Measurements from ENCODE around the gene UBE2E1. TPM values are rescaled to one million over a fixed set of nuclear protein-coding genes. Genes with fewer than 3 reads are reported as not detected.

The UBE2E1 gene
- total and polyA plus RNA-seq, 2 of the 4 experiments (the other 2 are of a cell fraction), result 54.1 to 91.6 TPM

DNA sequence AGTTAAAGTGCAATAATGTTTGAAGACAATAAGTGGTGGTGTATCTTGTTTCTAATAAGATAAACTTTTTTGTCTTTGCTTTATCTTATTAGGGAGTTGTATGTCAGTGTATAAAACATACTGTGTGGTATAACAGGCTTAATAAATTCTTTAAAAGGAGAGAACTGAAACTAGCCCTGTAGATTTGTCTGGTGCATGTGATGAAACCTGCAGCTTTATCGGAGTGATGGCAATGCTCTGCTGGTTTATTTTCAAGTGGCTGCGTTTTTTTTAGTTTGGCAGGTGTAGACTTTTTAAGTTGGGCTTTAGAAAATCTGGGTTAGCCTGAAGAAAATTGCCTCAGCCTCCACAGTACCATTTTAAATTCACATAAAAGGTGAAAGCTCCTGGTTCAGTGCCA is 113.9 kb downstream of the UBE2E1 start:
- Histone ChIP-seq H2BK15ac (ENCODE audit: low read depth, low read length) (no peak overlapping the region), H3K9me3 (ENCODE audit: control insufficient read depth, insufficient read depth, low read length) (no peaks in the 10 kb centered on the region), H2BK20ac (ENCODE audit: low read depth, low read length) (no peak overlapping the region), H3K27me3 (ENCODE audit: control insufficient read depth, insufficient read depth, low read length) (no peaks in the 10 kb centered on the region), H2BK120ac (ENCODE audit: low read depth, low read length) (no peak overlapping the region), H3K4me2 (ENCODE audit: low read depth, low read length) (no peak overlapping the region), H4K20me1 (ENCODE audit: insufficient read depth, low read length) (peaks cover 40% of the 10 kb centered on the region), H3K23ac (ENCODE audit: low read depth, low read length) (no peak overlapping the region), H4K5ac (ENCODE audit: low read depth, low read length) (no peak overlapping the region), H3K18ac (ENCODE audit: low read depth, low read length) (no peak overlapping the region), H3K4me1 (ENCODE audit: control insufficient read depth, insufficient read depth, low read length) (peaks cover 2% of the 10 kb centered on the region; the same call in 1 of the 2 replicates), H4K8ac (ENCODE audit: low read depth in 2 of 2, low read length in 2 of 2) (no peak overlapping the region), H3K36me3 (ENCODE audit: control insufficient read depth, insufficient read depth, low read length) (peaks cover 14% of the 10 kb centered on the region), H3K14ac (replicated peaks; ENCODE audit: low read depth, low read length) (no peak overlapping the region), H2AK5ac (ENCODE audit: low read depth, low read length) (no peak overlapping the region), H2AK9ac (replicated peaks; ENCODE audit: low read depth, low read length, poor library complexity) (no peak overlapping the region), H3K9ac (ENCODE audit: low read depth, low read length) (no peak overlapping the region), H3K79me1 (ENCODE audit: low read depth in 1 of 2, low read length in 2 of 2) (peaks cover 16 to 54% of the 10 kb centered on the region in 2 experiments), H3K27ac (ENCODE audit: insufficient read depth, low read length) (no peak overlapping the region), H2BK5ac (ENCODE audit: low read depth, low read length, poor library complexity, severe bottlenecking) (no peak overlapping the region), H3K9me1 (ENCODE audit: insufficient read depth, low read length) (no peaks in the 10 kb centered on the region; the same call in 1 of the 2 replicates), H4K91ac (ENCODE audit: insufficient read depth, low read depth, low read length) (no peak overlapping the region), H2AFZ (replicated peaks; ENCODE audit: low read length, poor library complexity) (no peak overlapping the region), H3K56ac (ENCODE audit: extremely low read depth, insufficient read depth, low read length) (no peak overlapping the region), H3K4me3 (ENCODE audit: insufficient read depth, low read depth, low read length) (no peak overlapping the region), H3K4ac (ENCODE audit: low read depth, low read length) (no peak overlapping the region)
- no CpG with 5 or more reads among the region's 2 CpGs for WGBS, 2 experiments (ENCODE audit: extremely low coverage in 2 of 2, insufficient read length in 1 of 2)
- ChIA-PET POLR2A (ENCODE audit: unreplicated experiment) (no interaction called here), CTCF (no interaction called here)
- no peak for DNase-seq
- intact Hi-C loops (cut with micrococcal nuclease), result loop anchor here (10.0 kb wide), 1 partner anchor 765 kb away; no protein-coding TSS in a partner anchor
- in situ Hi-C loops (cut with MboI; ENCODE audit: low sequenced_read_pairs), result no loop called here
- no peak for TF ChIP-seq MAZ (IDR thresholded peaks at IDR 0.05; ENCODE audit: borderline replicate concordance, low read depth, low read length)
- no peak for TF ChIP-seq POLR2A (IDR thresholded peaks at IDR 0.05; ENCODE audit: low read depth, low read length)
- no peak for TF ChIP-seq MXI1 (IDR thresholded peaks at IDR 0.05; ENCODE audit: borderline replicate concordance, low read depth, low read length)
- no peak for TF ChIP-seq CEBPB (IDR thresholded peaks at IDR 0.05; ENCODE audit: low read depth, low read length)
- no peak for TF ChIP-seq RFX5 (IDR thresholded peaks at IDR 0.05; ENCODE audit: low read depth, low read length)
- no peak for TF ChIP-seq NFE2L2 (IDR thresholded peaks at IDR 0.05; ENCODE audit: low read depth, low read length)
- BruUV-seq (replicated peaks), result TSS peak; percentile 80
- ATAC-seq (ENCODE audit: low read depth), result no peak
- dilution Hi-C loops (cut with HindIII; ENCODE audit: low sequenced_read_pairs, unreplicated experiment), result no loop called here
